DND-41 (cell line): ENCODE data around the gene CAMP.

Experiments used
- EZH2 ChIP-seq: IDR thresholded peaks from 3 replicates; pipeline ENCODE4 v1.6.1; 2012; ENCODE audit warnings: borderline replicate concordance, low read depth, mild to moderate bottlenecking, moderate library complexity, low read length, inconsistent platforms; ENCODE audit not compliant: severe bottlenecking
- TF ChIP-seq, protein P1 (sequence below): IDR thresholded peaks from 2 replicates; pipeline ENCODE4 v1.5.1; 2012; ENCODE audit warnings: borderline replicate concordance, low read length, moderate library complexity, mild to moderate bottlenecking; ENCODE audit not compliant: poor library complexity, severe bottlenecking; ENCODE audit errors: extremely low read depth

DNA sequence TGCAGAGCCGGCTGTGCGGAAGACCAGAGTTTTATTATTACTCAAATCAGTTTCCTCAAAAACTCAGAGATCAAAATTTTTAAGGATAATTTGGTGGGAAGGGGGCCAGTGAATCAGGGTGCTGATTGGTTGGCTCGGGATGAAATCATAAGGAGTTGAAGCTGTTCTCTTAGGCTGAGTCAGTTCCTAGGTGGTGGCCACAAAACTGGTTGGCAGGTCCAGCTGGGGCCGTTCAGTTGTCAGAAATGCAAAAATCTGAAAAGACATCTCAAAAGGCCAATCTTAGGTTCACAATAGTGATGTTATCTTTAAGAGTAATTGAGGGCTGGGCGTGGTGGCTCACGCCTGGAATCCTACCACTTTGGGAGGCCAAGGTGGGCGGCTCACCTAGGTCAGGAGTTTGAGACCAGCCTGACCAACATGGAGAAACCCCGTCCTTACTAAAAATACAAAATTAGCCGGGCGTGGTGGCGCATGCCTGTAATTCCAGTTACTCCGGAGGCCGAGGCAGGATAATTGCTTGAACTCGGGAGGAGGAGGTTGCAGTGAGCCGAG, 15.3 kb downstream of the CAMP start:
- TF ChIP-seq, protein P1, sequence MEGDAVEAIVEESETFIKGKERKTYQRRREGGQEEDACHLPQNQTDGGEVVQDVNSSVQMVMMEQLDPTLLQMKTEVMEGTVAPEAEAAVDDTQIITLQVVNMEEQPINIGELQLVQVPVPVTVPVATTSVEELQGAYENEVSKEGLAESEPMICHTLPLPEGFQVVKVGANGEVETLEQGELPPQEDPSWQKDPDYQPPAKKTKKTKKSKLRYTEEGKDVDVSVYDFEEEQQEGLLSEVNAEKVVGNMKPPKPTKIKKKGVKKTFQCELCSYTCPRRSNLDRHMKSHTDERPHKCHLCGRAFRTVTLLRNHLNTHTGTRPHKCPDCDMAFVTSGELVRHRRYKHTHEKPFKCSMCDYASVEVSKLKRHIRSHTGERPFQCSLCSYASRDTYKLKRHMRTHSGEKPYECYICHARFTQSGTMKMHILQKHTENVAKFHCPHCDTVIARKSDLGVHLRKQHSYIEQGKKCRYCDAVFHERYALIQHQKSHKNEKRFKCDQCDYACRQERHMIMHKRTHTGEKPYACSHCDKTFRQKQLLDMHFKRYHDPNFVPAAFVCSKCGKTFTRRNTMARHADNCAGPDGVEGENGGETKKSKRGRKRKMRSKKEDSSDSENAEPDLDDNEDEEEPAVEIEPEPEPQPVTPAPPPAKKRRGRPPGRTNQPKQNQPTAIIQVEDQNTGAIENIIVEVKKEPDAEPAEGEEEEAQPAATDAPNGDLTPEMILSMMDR: no peak
- TF ChIP-seq EZH2: no peak
